GM13977 (cell line): ENCODE measurements around the gene ARHGEF3.
"Not testable (repeated sequence)": the region's sequence is repeated elsewhere in the genome, so short reads cannot be mapped to it uniquely, and the experiment has no call there.

Source experiments
- DNase-seq: peaks from one replicate; pipeline ENCODE4 v3.0.0; 2012; ENCODE audit warnings: low spot score
- CTCF ChIP-seq: IDR thresholded peaks from 2 replicates; pipeline ENCODE4 v1.5.1; 2012; ENCODE audit warnings: mild to moderate bottlenecking, control low read depth; ENCODE audit not compliant: insufficient read depth; ENCODE audit errors: extremely low read depth, missing control alignments
- in situ Hi-C: fragments of 300-500 bp; cut with MboI; formaldehyde crosslinking; loops from one replicate; pipeline ENCODE4 v1.12.0; 2022; ENCODE audit warnings: low sequenced_read_pairs, low pct_unique_long_range_greater_than_20kb, mixed read lengths, inconsistent platforms; ENCODE audit not compliant: unreplicated experiment

ARHGEF3 gene

GRCh38 chr3:56759532-56759931, 42.2 kb downstream of the ARHGEF3 start:
- no peak for TF ChIP-seq CTCF
- in situ Hi-C loops: no loop called here
- DNase-seq: no peak

- DNase-seq: peak; percentile 67
- no peak for TF ChIP-seq CTCF
- in situ Hi-C loops: no loop called here
Measured at GRCh38 chr3:56758539-56758981, 43.2 kb downstream of the ARHGEF3 start.

- DNase-seq, in situ Hi-C loops: not testable (repeated sequence)
Measured at GRCh38 chr3:56758042-56758441, 43.7 kb downstream of the ARHGEF3 start.

GRCh38 chr3:56754741-56755417, 46.9 kb downstream of the ARHGEF3 start:
- in situ Hi-C loops: no loop called here
- peak; percentile 38 for DNase-seq
- no peak for TF ChIP-seq CTCF

- no peak for TF ChIP-seq CTCF
- in situ Hi-C loops: no loop called here
- DNase-seq: peak; percentile 67
Measured at GRCh38 chr3:56753206-56753820, 48.4 kb downstream of the ARHGEF3 start.

GRCh38 chr3:56751056-56751707, 50.6 kb downstream of the ARHGEF3 start:
- DNase-seq: no peak
- TF ChIP-seq CTCF: no peak
- in situ Hi-C loops: no loop called here

GRCh38 chr3:56748663-56749231, 53.0 kb downstream of the ARHGEF3 start:
- in situ Hi-C loops: no loop called here
- no peak for DNase-seq
- TF ChIP-seq CTCF: no peak
